SJCRH30 (cell line): ENCODE results near the gene CHST11. TPM values are rescaled to one million over a fixed set of nuclear protein-coding genes. Genes with fewer than 3 reads are reported as not detected.
"Not testable (repeated sequence)": the region's sequence is repeated elsewhere in the genome, so short reads cannot be mapped to it uniquely, and the experiment has no call there.

Source experiments
- DNase-seq, 2 experiments: peaks; one replicate each; pipeline ENCODE4 v3.0.0-alpha.2; 2015 to 2020
- H3K27ac ChIP-seq: fragments of 250-450 bp; sonication (Bioruptor Pico); 2 replicates; pipeline ENCODE4 v1.5.1; 2020; ENCODE audit warnings: mild to moderate bottlenecking, moderate library complexity
- H3K27me3 ChIP-seq: fragments of 250-450 bp; sonication (Bioruptor Pico); 2 replicates; pipeline ENCODE4 v1.5.1; 2020; ENCODE audit warnings: mild to moderate bottlenecking, moderate library complexity
- H3K36me3 ChIP-seq: fragments of 250-450 bp; sonication (Bioruptor Pico); 2 replicates; pipeline ENCODE4 v1.5.1; 2020; ENCODE audit warnings: mild to moderate bottlenecking, moderate library complexity
- H3K4me1 ChIP-seq: fragments of 250-450 bp; sonication (Bioruptor Pico); 2 replicates; pipeline ENCODE4 v1.5.1; 2020; ENCODE audit warnings: mild to moderate bottlenecking, moderate library complexity
- H3K4me3 ChIP-seq: fragments of 250-450 bp; sonication (Bioruptor Pico); 2 replicates; pipeline ENCODE4 v1.5.1; 2020; ENCODE audit warnings: mild to moderate bottlenecking, moderate library complexity
- H3K9me3 ChIP-seq: fragments of 250-450 bp; sonication (Bioruptor Pico); replicated peaks from 2 replicates; pipeline ENCODE4 v1.5.1; 2020; ENCODE audit warnings: mild to moderate bottlenecking, moderate library complexity
- total RNA-seq: library from RNA; depleted of rRNA; stranded (reverse); fragments of >200 nt; shearing (Covaris generic); gene quantifications from 2 replicates; pipeline ENCODE4 v1.2.3, GENCODE V29; 2014

Gene CHST11
- total RNA-seq, 1 experiment from 2014 or later, result 37.0 TPM

GRCh38 chr12:104544836-104545235, 88.1 kb downstream of the CHST11 start:
- no peak for DNase-seq
- no peaks in the 10 kb centered on the region for H3K27me3 ChIP-seq
- H3K4me3 ChIP-seq, result no peak overlapping the region
- no peak overlapping the region for H3K27ac ChIP-seq
- H3K4me1 ChIP-seq, result no peaks in the 10 kb centered on the region
- no peaks in the 10 kb centered on the region for H3K9me3 ChIP-seq
- H3K36me3 ChIP-seq, result no peaks in the 10 kb centered on the region

GRCh38 chr12:104546575-104546974, 89.8 kb downstream of the CHST11 start:
- H3K27ac ChIP-seq, result no peak overlapping the region
- H3K27me3 ChIP-seq, result no peaks in the 10 kb centered on the region
- DNase-seq, result no peak
- no peak overlapping the region for H3K4me3 ChIP-seq
- no peaks in the 10 kb centered on the region for H3K4me1 ChIP-seq
- no peaks in the 10 kb centered on the region for H3K36me3 ChIP-seq
- no peaks in the 10 kb centered on the region for H3K9me3 ChIP-seq

- DNase-seq, result no peak
- no peak overlapping the region for H3K27ac ChIP-seq
- H3K36me3 ChIP-seq, result no peaks in the 10 kb centered on the region
- no peaks in the 10 kb centered on the region for H3K27me3 ChIP-seq
- H3K9me3 ChIP-seq, result no peaks in the 10 kb centered on the region
- no peaks in the 10 kb centered on the region for H3K4me1 ChIP-seq
- no peak overlapping the region for H3K4me3 ChIP-seq
Measured at GRCh38 chr12:104547235-104547634, 90.5 kb downstream of the CHST11 start.

- peaks cover 5% of the 10 kb centered on the region; the same call in 1 of the 2 replicates for H3K9me3 ChIP-seq
- no peaks in the 10 kb centered on the region for H3K27me3 ChIP-seq
- no peaks in the 10 kb centered on the region for H3K4me1 ChIP-seq
- H3K36me3 ChIP-seq, result no peaks in the 10 kb centered on the region
- no peak for DNase-seq
- no peak overlapping the region for H3K27ac ChIP-seq
- no peak overlapping the region for H3K4me3 ChIP-seq
Measured at GRCh38 chr12:104549815-104550480, 93.2 kb downstream of the CHST11 start.

GRCh38 chr12:104551313-104551931, 94.7 kb downstream of the CHST11 start:
- Histone ChIP-seq H3K27ac (no peak overlapping the region), H3K9me3 (peaks cover 5% of the 10 kb centered on the region; the same call in 1 of the 2 replicates), H3K4me3 (no peak overlapping the region), H3K27me3 (no peaks in the 10 kb centered on the region), H3K4me1 (no peaks in the 10 kb centered on the region), H3K36me3 (no peaks in the 10 kb centered on the region)
- no peak for DNase-seq

- no peak for DNase-seq
- H3K9me3 ChIP-seq, result peaks cover 5% of the 10 kb centered on the region; the same call in 1 of the 2 replicates
- no peak overlapping the region for H3K4me3 ChIP-seq
- no peaks in the 10 kb centered on the region for H3K4me1 ChIP-seq
- no peaks in the 10 kb centered on the region for H3K27me3 ChIP-seq
- H3K36me3 ChIP-seq, result no peaks in the 10 kb centered on the region
- H3K27ac ChIP-seq, result no peak overlapping the region
Measured at GRCh38 chr12:104553421-104553820, 96.7 kb downstream of the CHST11 start.

GRCh38 chr12:104555648-104556047, 98.9 kb downstream of the CHST11 start:
- Histone ChIP-seq H3K27me3 (no peaks in the 10 kb centered on the region), H3K4me3 (no peak overlapping the region), H3K4me1 (no peaks in the 10 kb centered on the region), H3K27ac (no peak overlapping the region), H3K9me3 (peaks cover 5% of the 10 kb centered on the region; the same call in 1 of the 2 replicates), H3K36me3 (no peaks in the 10 kb centered on the region)
- DNase-seq, result peak in 1 of 2 experiments; percentile 14

GRCh38 chr12:104557488-104558195, 100.9 kb downstream of the CHST11 start:
- no peaks in the 10 kb centered on the region for H3K27me3 ChIP-seq
- DNase-seq, result no peak
- H3K9me3 ChIP-seq, result peaks cover 5% of the 10 kb centered on the region; the same call in 1 of the 2 replicates
- no peaks in the 10 kb centered on the region for H3K4me1 ChIP-seq
- H3K27ac ChIP-seq, result no peak overlapping the region
- H3K4me3 ChIP-seq, result no peak overlapping the region
- no peaks in the 10 kb centered on the region for H3K36me3 ChIP-seq

GRCh38 chr12:104560881-104561280, 104.1 kb downstream of the CHST11 start:
- Histone ChIP-seq H3K9me3 (no peaks in the 10 kb centered on the region), H3K36me3 (no peaks in the 10 kb centered on the region), H3K27ac (no peak overlapping the region), H3K4me1 (no peaks in the 10 kb centered on the region), H3K4me3 (no peak overlapping the region), H3K27me3 (no peaks in the 10 kb centered on the region)
- no peak for DNase-seq

GRCh38 chr12:104562763-104563162, 106.0 kb downstream of the CHST11 start:
- no peaks in the 10 kb centered on the region for H3K9me3 ChIP-seq
- no peak overlapping the region for H3K4me3 ChIP-seq
- no peaks in the 10 kb centered on the region for H3K27me3 ChIP-seq
- DNase-seq, result no peak
- H3K4me1 ChIP-seq, result no peaks in the 10 kb centered on the region
- no peak overlapping the region for H3K27ac ChIP-seq
- H3K36me3 ChIP-seq, result no peaks in the 10 kb centered on the region

- H3K36me3 ChIP-seq, DNase-seq, H3K27me3 ChIP-seq, H3K27ac ChIP-seq, H3K4me1 ChIP-seq, H3K4me3 ChIP-seq, H3K9me3 ChIP-seq: not testable (repeated sequence)
Measured at GRCh38 chr12:104564662-104565061, 107.9 kb downstream of the CHST11 start.

GRCh38 chr12:104565606-104566243, 109.0 kb downstream of the CHST11 start:
- no peaks in the 10 kb centered on the region for H3K27me3 ChIP-seq
- DNase-seq, result no peak
- H3K4me1 ChIP-seq, result no peaks in the 10 kb centered on the region
- H3K4me3 ChIP-seq, result no peak overlapping the region
- no peaks in the 10 kb centered on the region for H3K36me3 ChIP-seq
- H3K9me3 ChIP-seq, result no peaks in the 10 kb centered on the region
- no peak overlapping the region for H3K27ac ChIP-seq

- no peak overlapping the region for H3K27ac ChIP-seq
- no peak for DNase-seq
- no peaks in the 10 kb centered on the region for H3K36me3 ChIP-seq
- H3K4me1 ChIP-seq, result no peaks in the 10 kb centered on the region
- no peaks in the 10 kb centered on the region for H3K27me3 ChIP-seq
- H3K9me3 ChIP-seq, result no peaks in the 10 kb centered on the region
- no peak overlapping the region for H3K4me3 ChIP-seq
Measured at GRCh38 chr12:104566244-104566993, 109.7 kb downstream of the CHST11 start.

- Histone ChIP-seq H3K27me3 (no peaks in the 10 kb centered on the region), H3K27ac (no peak overlapping the region), H3K36me3 (no peaks in the 10 kb centered on the region), H3K4me3 (no peak overlapping the region), H3K4me1 (no peaks in the 10 kb centered on the region), H3K9me3 (no peaks in the 10 kb centered on the region)
- DNase-seq, result no peak
Measured at GRCh38 chr12:104567832-104568486, 111.2 kb downstream of the CHST11 start.
